Upper lobe of left lung (tissue), 4 donors: Measurements from ENCODE around the gene AMACR.

Source experiments
- CTCF ChIP-seq, 6 experiments: fragments of 450-650 bp in 4 of 6; fragments of 200-600 bp in 2 of 6; sonication (generic) in 2 of 6; IDR thresholded peaks; one replicate each; pipeline ENCODE4 v1.5.1; 2016 to 2019; ENCODE audit warnings: antibody characterized with exemption in 6 of 6
- POLR2A ChIP-seq, 4 donors: fragments of 450-650 bp; IDR thresholded peaks; one replicate each; pipeline ENCODE4 v1.5.1; 2016 to 2017; ENCODE audit warnings: antibody characterized with exemption in 4 of 4, mild to moderate bottlenecking in 2 of 4
- POLR2AphosphoS5 ChIP-seq, 2 donors: sonication (generic); formaldehyde crosslinking; IDR thresholded peaks; one replicate each; pipeline ENCODE4 v1.5.1; 2017; ENCODE audit warnings: antibody characterized with exemption in 2 of 2

- TF ChIP-seq CTCF (IDR thresholded peaks at IDR 0.05) (no peak), POLR2AphosphoS5 (IDR thresholded peaks at IDR 0.05) (no peak), POLR2A (IDR thresholded peaks at IDR 0.05) (no peak)
These were observed 29.5 kb downstream of the AMACR start for GRCh38 chr5:33978306-33978705.
